Measurements from ENCODE around the gene UBA7.

The UBA7 gene

DNA sequence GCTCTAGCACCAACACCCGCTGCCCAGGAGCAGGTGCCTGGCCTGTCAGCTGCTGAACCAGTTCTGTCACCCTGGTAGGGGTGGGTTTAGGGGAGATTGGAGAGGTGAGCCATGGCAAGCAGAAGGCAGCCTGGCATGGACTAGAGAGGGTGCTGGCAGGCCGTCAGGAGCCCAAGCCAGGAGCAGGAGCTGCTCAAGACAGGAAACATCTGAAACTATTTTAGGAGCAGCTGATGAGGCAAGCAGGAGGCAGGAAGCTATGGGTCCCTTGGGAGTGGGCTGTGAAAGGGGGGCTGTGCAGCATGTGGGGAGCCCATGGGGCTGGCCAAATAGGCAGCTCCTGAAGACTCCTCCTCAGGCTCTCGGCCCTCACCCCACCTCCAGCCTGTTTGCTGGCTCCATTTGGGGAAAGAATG lies 8.4 kb downstream of the UBA7 start:
- H3K4me3 ChIP-seq (ENCODE audit: low read depth, low read length), result no peak overlapping the region
- TF ChIP-seq, protein P1, sequence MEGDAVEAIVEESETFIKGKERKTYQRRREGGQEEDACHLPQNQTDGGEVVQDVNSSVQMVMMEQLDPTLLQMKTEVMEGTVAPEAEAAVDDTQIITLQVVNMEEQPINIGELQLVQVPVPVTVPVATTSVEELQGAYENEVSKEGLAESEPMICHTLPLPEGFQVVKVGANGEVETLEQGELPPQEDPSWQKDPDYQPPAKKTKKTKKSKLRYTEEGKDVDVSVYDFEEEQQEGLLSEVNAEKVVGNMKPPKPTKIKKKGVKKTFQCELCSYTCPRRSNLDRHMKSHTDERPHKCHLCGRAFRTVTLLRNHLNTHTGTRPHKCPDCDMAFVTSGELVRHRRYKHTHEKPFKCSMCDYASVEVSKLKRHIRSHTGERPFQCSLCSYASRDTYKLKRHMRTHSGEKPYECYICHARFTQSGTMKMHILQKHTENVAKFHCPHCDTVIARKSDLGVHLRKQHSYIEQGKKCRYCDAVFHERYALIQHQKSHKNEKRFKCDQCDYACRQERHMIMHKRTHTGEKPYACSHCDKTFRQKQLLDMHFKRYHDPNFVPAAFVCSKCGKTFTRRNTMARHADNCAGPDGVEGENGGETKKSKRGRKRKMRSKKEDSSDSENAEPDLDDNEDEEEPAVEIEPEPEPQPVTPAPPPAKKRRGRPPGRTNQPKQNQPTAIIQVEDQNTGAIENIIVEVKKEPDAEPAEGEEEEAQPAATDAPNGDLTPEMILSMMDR (IDR thresholded peaks at IDR 0.05; ENCODE audit: control insufficient read depth, extremely low read depth, insufficient read depth), result no peak
- DNase-seq (ENCODE audit: low read depth), result peak; percentile 75

- TF ChIP-seq, protein P1 (IDR thresholded peaks at IDR 0.05; ENCODE audit: control insufficient read depth, extremely low read depth, insufficient read depth), result no peak
- no peak for DNase-seq (ENCODE audit: low read depth)
- H3K4me3 ChIP-seq (ENCODE audit: low read depth, low read length), result no peak overlapping the region
Measured at GRCh38 chr3:49804141-49805041, 9.4 kb downstream of the UBA7 start.

GRCh38 chr3:49803465-49804140 lies 10.2 kb downstream of the UBA7 start:
- TF ChIP-seq, protein P1 (IDR thresholded peaks at IDR 0.05; ENCODE audit: control insufficient read depth, extremely low read depth, insufficient read depth), result no peak
- no peak for DNase-seq (ENCODE audit: low read depth)
- H3K4me3 ChIP-seq (ENCODE audit: low read depth, low read length), result peak overlapping the region; percentile 57

GRCh38 chr3:49802719-49803464 lies 10.9 kb downstream of the UBA7 start, which contains the start of gene INKA1:
TSS of gene INKA1 (plus strand) at chr3:49803261. CDS start at chr3:49803393, 132 bp downstream.
- peak; percentile 23 for DNase-seq (ENCODE audit: low read depth)
- TF ChIP-seq, protein P1 (IDR thresholded peaks at IDR 0.05; ENCODE audit: control insufficient read depth, extremely low read depth, insufficient read depth), result peak; percentile 99
- peak within 1 kb of the TSS; percentile 57 for H3K4me3 ChIP-seq (ENCODE audit: low read depth, low read length)

GRCh38 chr3:49801160-49801559 lies 12.6 kb downstream of the UBA7 start:
- no peak for DNase-seq (ENCODE audit: low read depth)
- TF ChIP-seq, protein P1 (IDR thresholded peaks at IDR 0.05; ENCODE audit: control insufficient read depth, extremely low read depth, insufficient read depth), result no peak
- H3K4me3 ChIP-seq (ENCODE audit: low read depth, low read length), result no peak overlapping the region

DNA sequence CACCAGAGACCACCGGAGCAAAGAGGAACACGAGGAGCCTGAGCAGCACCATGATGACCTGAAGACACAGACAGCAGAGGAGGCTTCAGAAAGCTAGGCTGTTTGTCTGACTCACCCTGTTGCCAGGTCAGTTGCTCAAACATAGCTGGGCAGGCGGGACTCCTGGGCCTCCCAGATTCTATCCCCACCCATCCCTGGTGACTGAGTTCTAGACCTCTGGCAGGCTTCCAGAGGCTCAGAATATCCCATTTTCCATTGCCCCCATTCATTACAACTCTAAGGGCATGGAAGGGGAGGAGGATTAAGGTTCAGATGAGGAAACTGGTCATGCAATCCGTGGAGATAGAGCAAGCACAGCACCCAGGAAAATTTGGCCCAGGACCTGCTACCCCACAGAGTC lies 14.0 kb downstream of the UBA7 start, which contains the start of gene CDHR4:
TSS of gene CDHR4 (minus strand) at position 113 of the 400 bp plus-strand sequence. CDS start at position 52, 61 bp downstream.
- DNase-seq (ENCODE audit: low read depth), result no peak
- no peak within 1 kb of the TSS for H3K4me3 ChIP-seq (ENCODE audit: low read depth, low read length)
- TF ChIP-seq, protein P1 (IDR thresholded peaks at IDR 0.05; ENCODE audit: control insufficient read depth, extremely low read depth, insufficient read depth), result no peak
